GM19397 (cell line): ENCODE results near the gene CTBP1.

Experiments
- ATAC-seq: cut with Tn5 transposase; IDR thresholded peaks from one replicate; pipeline ENCODE4 v1.9.1; 2021; ENCODE audit warnings: mild to moderate bottlenecking, moderate library complexity; ENCODE audit not compliant: unreplicated experiment

CTBP1 gene

GRCh38 chr4:1164444-1164843 is 84.5 kb downstream of the CTBP1 start:
- ATAC-seq: no peak

- no peak for ATAC-seq
These were observed 84.9 kb downstream of the CTBP1 start for GRCh38 chr4:1164040-1164439.
